H1 (cell line): ENCODE results near the gene TRPV2. TPM values are rescaled to one million over a fixed set of nuclear protein-coding genes. Genes with fewer than 3 reads are reported as not detected.

Experiments used
- CTCF ChIA-PET: fragments of 300-600 bp; sonication (Branson Sonifier 250); formaldehyde crosslinking; loops from one replicate; lab custom pipeline; 2021; ENCODE audit not compliant: partially characterized antibody; lab: Charles Lee
- POLR2A ChIA-PET: fragments of 300-600 bp; sonication (Branson Sonifier 250); formaldehyde crosslinking; loops from one replicate; lab custom pipeline; 2021; ENCODE audit warnings: inconsistent platforms; ENCODE audit not compliant: partially characterized antibody; lab: Charles Lee
- DNase-seq, 2 experiments: peaks; one replicate each; pipeline versions ENCODE4 v3.0.0 to v3.0.0-alpha.2; 2010 to 2022; ENCODE audit warnings: low spot score in 2 of 2, low read depth in 1 of 2, mixed read lengths in 1 of 2
- FAIRE-seq: peaks from 2 replicates; lab custom pipeline; 2011; peaks lifted over from hg19 to GRCh38; lab: Jason Lieb, UNC
- H2AFZ ChIP-seq: 2 replicates; pipeline ENCODE4 v1.8.1; 2012; ENCODE audit warnings: low read length, inconsistent platforms
- H2AK5ac ChIP-seq: 2 replicates; pipeline ENCODE4 v1.6.1; 2013; ENCODE audit warnings: low read depth, low read length
- H2BK120ac ChIP-seq: replicated peaks from 2 replicates; pipeline ENCODE3; 2013; ENCODE audit warnings: low read depth, low read length, inconsistent platforms
- H2BK12ac ChIP-seq: 2 replicates; pipeline ENCODE4 v1.6.1; 2013; ENCODE audit warnings: low read depth, low read length
- H2BK15ac ChIP-seq: 2 replicates; pipeline ENCODE4 v1.6.1; 2013; ENCODE audit warnings: low read length
- H2BK20ac ChIP-seq: 2 replicates; pipeline ENCODE4 v1.6.1; 2013; ENCODE audit warnings: low read length
- H2BK5ac ChIP-seq: 2 replicates; pipeline ENCODE4 v1.6.1; 2013; ENCODE audit warnings: low read depth, low read length
- H3K14ac ChIP-seq: 2 replicates; pipeline ENCODE4 v1.6.1; 2013; ENCODE audit warnings: inconsistent platforms; ENCODE audit not compliant: insufficient read length
- H3K18ac ChIP-seq: 2 replicates; pipeline ENCODE4 v1.6.1; 2013; ENCODE audit warnings: low read length; ENCODE audit errors: extremely low read depth
- H3K23ac ChIP-seq: 2 replicates; pipeline ENCODE4 v1.6.1; 2013; ENCODE audit warnings: inconsistent platforms; ENCODE audit not compliant: insufficient read length
- H3K23me2 ChIP-seq: 2 replicates; pipeline ENCODE4 v1.6.1; 2013; ENCODE audit warnings: low read depth, low read length
- H3K27ac ChIP-seq: 2 replicates; pipeline ENCODE4 v1.6.1; 2011; ENCODE audit warnings: low read depth, low read length, inconsistent platforms
- H3K27me3 ChIP-seq, 4 experiments: replicated peaks in 1 of 4; 1 replicate in 1 of 4; 2 replicates in 3 of 4; pipeline versions ENCODE4 v1.6.1 to v1.8.1; 2011 to 2013; ENCODE audit warnings: low read length in 3 of 4, mild to moderate bottlenecking in 3 of 4, inconsistent platforms in 2 of 4, mixed read lengths in 2 of 4, moderate library complexity in 1 of 4; ENCODE audit not compliant: control insufficient read depth in 3 of 4, insufficient read depth in 3 of 4; ENCODE audit errors: extremely low read depth in 1 of 4
- H3K36me3 ChIP-seq, 4 experiments: 2 replicates each; pipeline versions ENCODE4 v1.6.1 to v1.8.1; 2011 to 2013; ENCODE audit warnings: mild to moderate bottlenecking in 4 of 4, low read length in 3 of 4, moderate library complexity in 2 of 4, control low read depth in 1 of 4, inconsistent platforms in 1 of 4; ENCODE audit not compliant: insufficient read depth in 4 of 4, control insufficient read depth in 2 of 4
- H3K4ac ChIP-seq: replicated peaks from 2 replicates; pipeline ENCODE3; 2013; ENCODE audit warnings: low read length, low read depth, mixed read lengths, inconsistent platforms; ENCODE audit not compliant: insufficient read length
- H3K4me1 ChIP-seq, 4 experiments: replicated peaks in 1 of 4; 1 replicate in 1 of 4; 2 replicates in 3 of 4; pipeline versions ENCODE4 v1.6.1 to v1.8.1; 2011 to 2013; ENCODE audit warnings: low read length in 3 of 4, inconsistent platforms in 2 of 4, mixed read lengths in 1 of 4; ENCODE audit not compliant: insufficient read depth in 4 of 4, control insufficient read depth in 3 of 4
- H3K4me2 ChIP-seq, 2 experiments: 2 replicates each; pipeline versions ENCODE4 v1.6.1 to v1.8.1; 2011 to 2013; ENCODE audit warnings: low read depth in 2 of 2, low read length in 2 of 2, control low read depth in 1 of 2, inconsistent platforms in 1 of 2, mild to moderate bottlenecking in 1 of 2; ENCODE audit not compliant: insufficient read depth in 1 of 2
- H3K4me3 ChIP-seq, 4 experiments: fragments of 200-600, 300-600 bp in 1 of 4; sonication (generic), shearing (Covaris generic), sonication (Bioruptor Twin) in 1 of 4; 2 replicates each; pipeline versions ENCODE4 v1.5.1 to v1.8.1; 2011 to 2016; ENCODE audit warnings: low read length in 4 of 4, low read depth in 3 of 4, control low read depth in 2 of 4, inconsistent platforms in 2 of 4, mild to moderate bottlenecking in 2 of 4, mixed read lengths in 1 of 4, moderate library complexity in 1 of 4; ENCODE audit not compliant: insufficient read depth in 2 of 4; ENCODE audit errors: extremely low read depth in 1 of 4
- H3K56ac ChIP-seq: replicated peaks from 2 replicates; pipeline ENCODE3; 2013; ENCODE audit warnings: low read depth, mild to moderate bottlenecking, mixed read lengths, low read length, inconsistent platforms; ENCODE audit not compliant: insufficient read length
- H3K79me1 ChIP-seq: 2 replicates; pipeline ENCODE4 v1.6.1; 2013; ENCODE audit warnings: low read depth, low read length, control low read depth
- H3K79me2 ChIP-seq, 2 experiments: 2 replicates each; pipeline versions ENCODE4 v1.6.1 to v1.8.1; 2012 to 2013; ENCODE audit warnings: low read length in 2 of 2, mild to moderate bottlenecking in 2 of 2, inconsistent platforms in 1 of 2; ENCODE audit not compliant: insufficient read depth in 2 of 2, control insufficient read depth in 1 of 2
- H3K9ac ChIP-seq, 4 experiments: replicated peaks in 1 of 4; 1 replicate in 1 of 4; 2 replicates in 3 of 4; pipeline versions ENCODE4 v1.6.1 to v1.8.1; 2011 to 2013; ENCODE audit warnings: low read depth in 3 of 4, low read length in 3 of 4, control low read depth in 2 of 4, mild to moderate bottlenecking in 2 of 4, moderate library complexity in 2 of 4, inconsistent platforms in 1 of 4; ENCODE audit errors: extremely low read depth in 1 of 4
- H3K9me3 ChIP-seq, 2 experiments: 2 replicates each; pipeline versions ENCODE4 v1.6.1 to v1.8.1; 2012 to 2013; ENCODE audit warnings: mild to moderate bottlenecking in 2 of 2, moderate library complexity in 2 of 2, control low read depth in 1 of 2, inconsistent platforms in 1 of 2, low read depth in 1 of 2, low read length in 1 of 2, mixed read lengths in 1 of 2; ENCODE audit not compliant: insufficient read depth in 2 of 2
- H4K20me1 ChIP-seq, 2 experiments: replicated peaks in 1 of 2; 2 replicates each; pipeline versions ENCODE3 to v1.8.1; 2011 to 2013; ENCODE audit warnings: inconsistent platforms in 2 of 2, low read length in 2 of 2, mild to moderate bottlenecking in 1 of 2; ENCODE audit not compliant: insufficient read depth in 2 of 2, control insufficient read depth in 1 of 2
- H4K5ac ChIP-seq: 2 replicates; pipeline ENCODE4 v1.6.1; 2013; ENCODE audit warnings: low read length, low read depth, mixed read lengths, inconsistent platforms; ENCODE audit not compliant: insufficient read length
- H4K8ac ChIP-seq: 2 replicates; pipeline ENCODE4 v1.8.0; 2013; ENCODE audit warnings: mild to moderate bottlenecking, moderate library complexity, low read length, inconsistent platforms; ENCODE audit not compliant: insufficient read depth; ENCODE audit errors: extremely low read depth
- H4K91ac ChIP-seq: replicated peaks from 2 replicates; pipeline ENCODE3; 2013; ENCODE audit warnings: low read length, mixed read lengths, inconsistent platforms; ENCODE audit not compliant: insufficient read length
- CHD2 ChIP-seq: IDR thresholded peaks from 2 replicates; pipeline ENCODE4 v1.6.1; 2012; ENCODE audit warnings: low read length, improper control_type of control experiment
- NRF1 ChIP-seq: IDR thresholded peaks from 2 replicates; pipeline ENCODE4 v1.6.1; 2011; ENCODE audit warnings: mild to moderate bottlenecking, low read depth, low read length, improper control_type of control experiment
- RBBP5 ChIP-seq: IDR thresholded peaks from 2 replicates; pipeline ENCODE4 v1.7.1; 2012; ENCODE audit warnings: low read depth, mild to moderate bottlenecking, inconsistent platforms, low read length, moderate library complexity, borderline replicate concordance
- SAP30 ChIP-seq: fragments of 300-600 bp; sonication (generic); IDR thresholded peaks from 2 replicates; pipeline ENCODE4 v1.7.1; 2012; ENCODE audit warnings: low read length, moderate library complexity, mild to moderate bottlenecking, inconsistent platforms; ENCODE audit not compliant: insufficient read depth, insufficient replicate concordance
- SP4 ChIP-seq: IDR thresholded peaks from 2 replicates; pipeline ENCODE4 v1.6.1; 2012; ENCODE audit warnings: low read length, inconsistent platforms
- TEAD4 ChIP-seq: IDR thresholded peaks from 2 replicates; pipeline ENCODE4 v1.6.1; 2012; ENCODE audit warnings: low read depth, low read length, inconsistent platforms, mixed read lengths
- WGBS, 2 experiments: shearing (Covaris generic) in 1 of 2; methylation state at CpG; one replicate each; pipeline versions ENCODE4 v1.1.6 to v1.1.7; 2013 to 2015; ENCODE audit warnings: low lambda C conversion rate in 2 of 2, mixed read lengths in 2 of 2, inconsistent platforms in 1 of 2, low coverage in 1 of 2, missing lambda C conversion rate in 1 of 2; ENCODE audit not compliant: insufficient replicate concordance in 2 of 2, insufficient coverage in 1 of 2, insufficient read length in 1 of 2; ENCODE audit errors: extremely low coverage in 1 of 2, missing lambda C conversion rate in 1 of 2; 5-methylcytosine and 5-hydroxymethylcytosine counted together
- polyA plus RNA-seq, 7 experiments: library from polyadenylated mRNA; depleted of rRNA in 3 of 7; stranded (reverse) in 5 of 7; unstranded in 2 of 7; fragments of >200 nt in 5 of 7; fragments of 200-250 nt in 2 of 7; gene quantifications; 1 replicate in 5 of 7; 2 replicates in 1 of 7; 4 replicates in 1 of 7; pipeline versions ENCODE4 v1.2.1 to v1.2.3, GENCODE V29; 2011 to 2013; ENCODE audit warnings: missing spikeins in 2 of 7, mixed read lengths in 2 of 7
- total RNA-seq: library from RNA; stranded (reverse); fragmentation: NEBNext Ultra II Directional; extraction: Animal tissue kit (Norgen Biotek cat#: 25700); gene quantifications from 2 replicates; pipeline ENCODE4 v1.2.1, GENCODE V29; 2021

TRPV2 gene
- total and polyA plus RNA-seq, 2 of the 8 experiments (the other 6 are each of a cell fraction or from before 2014, with no cell fraction given) = 1.7 to 2.1 TPM

- Histone ChIP-seq H3K4ac (no peak overlapping the region), H3K18ac (peak overlapping the region; percentile 10; the same call in 1 of the 2 replicates), H3K23me2 (peaks cover 14% of the 10 kb centered on the region), H3K23ac (no peak overlapping the region), H3K56ac (no peak overlapping the region), H2BK120ac (no peak overlapping the region), H2AFZ (no peak overlapping the region), H2BK5ac (0 out of 2 replicates have a peak overlapping the region, but pooled peaks have one; percentile 24), H3K4me3 (no peak overlapping the region), H3K4me2 (no peak overlapping the region), H2AK5ac (peak overlapping the region; percentile 88; the same call in 1 of the 2 replicates), H2BK12ac (peak overlapping the region; percentile 87), H3K36me3 (peaks cover 9 to 18% (median 15%) of the 10 kb centered on the region in 4 experiments), H3K27ac (no peak overlapping the region), H3K27me3 (no peaks in the 10 kb centered on the region), H3K4me1 (peaks cover 4 to 20% (median 12%) of the 10 kb centered on the region in 4 experiments), H2BK20ac (peak overlapping the region; percentile 80), H3K79me1 (peaks cover 4% of the 10 kb centered on the region; the same call in 1 of the 2 replicates), H3K14ac (no peak overlapping the region), H3K79me2 (peaks cover 3 to 17% of the 10 kb centered on the region in 2 experiments; a peak in 2 of 4 replicates), H4K20me1 (peaks cover 0 to 10% of the 10 kb centered on the region in 2 experiments), H2BK15ac (peak overlapping the region; percentile 88), H3K9me3 (no peaks in the 10 kb centered on the region), H4K91ac (peak overlapping the region; percentile 58), H4K8ac (peak overlapping the region; percentile 74), H4K5ac (peak overlapping the region; percentile 24), H3K9ac (peak overlapping the region in 1 of 4 experiments; percentile 28; a peak in 3 of 7 replicates)
- ChIA-PET POLR2A (interaction anchor here (0.8 to 9.3 kb wide), 8 partner anchors 8 to 64 kb away, joined by 3 to 204 read pairs (median 14); partner anchors contain the start of genes TRPV2 and UBB), CTCF (interaction anchor here (0.5 to 3.2 kb wide), 10 partner anchors 9 to 150 kb away, joined by 3 to 16 read pairs (median 4); no protein-coding TSS in a partner anchor)
- 83% methylated on average over 14 of the region's 14 CpGs; no CpG with 5 or more reads in 1 of the 2 experiments for WGBS, 2 experiments
- FAIRE-seq (no peak), DNase-seq (no peak)
- TF ChIP-seq NRF1 = no peak
- no peak for TF ChIP-seq SAP30
- TF ChIP-seq SP4 = no peak
- no peak for TF ChIP-seq CHD2
- TF ChIP-seq RBBP5 = no peak
- TF ChIP-seq TEAD4 = no peak
Measured at GRCh38 chr17:16435925-16436886, 20.8 kb downstream of the TRPV2 start.
